Renal pelvis (tissue), 4 donors: ENCODE data around the gene CDH15. TPM values are rescaled to one million over a fixed set of nuclear protein-coding genes. Genes with fewer than 3 reads are reported as not detected.
"Not testable (repeated sequence)": the region's sequence is repeated elsewhere in the genome, so short reads cannot be mapped to it uniquely, and the experiment has no call there.

Experiments
- DNase-seq: peaks from one replicate; pipeline ENCODE4 v3.0.0-alpha.2; 2013
- polyA plus RNA-seq, 3 donors: library from polyadenylated mRNA; unstranded; fragments of 120-200 nt; gene quantifications; one replicate each; pipeline ENCODE4 v1.2.1, GENCODE V29; 2013; ENCODE audit not compliant: insufficient read length in 3 of 3

The CDH15 gene
- polyA plus RNA-seq, 3 donors: 1.7 to 2.5 (median 2.3) TPM

DNA sequence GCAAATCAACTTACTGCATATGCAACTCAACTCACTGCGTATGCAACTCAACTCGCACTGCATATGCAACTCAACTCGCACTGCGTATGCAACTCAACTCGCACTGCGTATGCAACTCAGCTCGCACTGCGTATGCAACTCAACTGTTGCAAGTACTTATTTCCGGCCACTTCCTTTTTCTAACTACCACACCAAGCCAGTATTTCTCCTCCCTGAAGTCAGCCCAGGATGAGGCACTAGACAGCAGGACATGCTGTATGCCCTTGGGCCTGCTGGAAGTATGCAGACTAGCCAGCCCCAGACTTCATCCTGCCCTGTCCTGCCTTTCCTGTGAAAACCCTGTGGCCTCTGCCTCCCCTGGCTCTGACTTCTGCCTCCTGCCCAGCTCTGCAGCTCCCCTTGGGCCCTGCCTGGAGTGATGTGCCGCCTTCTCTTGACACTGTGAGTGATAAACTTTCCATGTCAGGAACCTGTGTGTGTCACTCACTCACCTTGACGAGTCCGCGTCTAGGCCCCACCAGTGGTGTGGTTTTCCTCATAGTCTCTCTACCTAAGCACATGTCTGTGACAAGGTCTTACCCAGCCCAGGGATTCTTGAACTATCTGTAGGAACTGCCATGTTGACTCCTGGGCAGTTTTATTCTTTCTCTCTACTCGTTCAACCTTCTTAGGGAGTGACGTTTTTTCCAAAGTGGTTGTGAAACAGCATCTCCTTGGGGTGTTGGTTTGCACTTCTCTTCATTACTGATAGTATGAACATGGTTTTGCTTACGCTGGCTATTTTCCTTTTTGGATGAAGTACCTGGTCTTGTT is 62.3 kb downstream of the CDH15 start:
- no peak for DNase-seq

GRCh38 chr16:89237733-89238132 is 66.2 kb downstream of the CDH15 start:
- DNase-seq: no peak

GRCh38 chr16:89241187-89242007 is 69.8 kb downstream of the CDH15 start:
- DNase-seq: peak; percentile 80

- DNase-seq: no peak
These were observed 71.2 kb downstream of the CDH15 start for GRCh38 chr16:89242795-89243200.

DNA sequence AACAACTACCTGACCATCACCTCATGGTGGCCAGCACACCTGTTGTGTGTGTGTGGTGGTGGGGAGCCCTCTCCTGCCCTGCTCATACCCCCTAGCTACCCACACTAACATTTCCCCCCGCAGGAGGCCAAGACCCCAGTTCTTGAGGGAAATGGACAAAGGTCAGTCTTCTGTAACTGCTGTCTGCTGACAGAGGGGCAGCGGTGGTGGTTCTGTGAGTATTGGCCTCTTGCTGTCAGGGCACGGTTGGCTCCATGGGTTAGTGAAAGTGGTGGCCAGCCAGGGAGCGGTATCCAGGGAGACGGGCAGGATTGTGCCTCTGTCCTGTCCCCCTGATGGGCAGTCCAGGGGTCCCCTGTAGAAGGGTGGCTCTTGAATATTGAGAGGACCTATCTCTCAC is 72.1 kb downstream of the CDH15 start:
- no peak for DNase-seq

- not testable (repeated sequence) for DNase-seq
These were observed 72.7 kb downstream of the CDH15 start for GRCh38 chr16:89244264-89244663.

GRCh38 chr16:89244754-89245153 is 73.2 kb downstream of the CDH15 start:
- no peak for DNase-seq

Other genes with a start within 250 kb of the CDH15 start
- gene CBFA2T3, start 194.5 kb upstream of the CDH15 start, polyA plus RNA-seq: 1 to 10 TPM; 3.1 to 3.6 (median 3.5) TPM
- gene ACSF3, start 77.9 kb upstream of the CDH15 start, polyA plus RNA-seq: 10 to 100 TPM; 28.5 to 43.3 (median 37.1) TPM
- 1 to 10 TPM in 1 of 3 donors, under 1 TPM in 2; 0.46 to 1.1 (median 0.63) TPM for gene SLC22A31, start 28.8 kb downstream of the CDH15 start, polyA plus RNA-seq
- 1 to 10 TPM; 5.9 to 8.0 (median 7.5) TPM for gene ZNF778, start 46.0 kb downstream of the CDH15 start, polyA plus RNA-seq